HuH-7 (cell line): Measurements from ENCODE around the gene SNAP23.
"Not testable (repeated sequence)": the region's sequence is repeated elsewhere in the genome, so short reads cannot be mapped to it uniquely, and the experiment has no call there.

Experiments used
- DNase-seq: peaks from one replicate; pipeline ENCODE4 v3.0.0; 2011; ENCODE audit warnings: low spot score

Gene SNAP23

DNA sequence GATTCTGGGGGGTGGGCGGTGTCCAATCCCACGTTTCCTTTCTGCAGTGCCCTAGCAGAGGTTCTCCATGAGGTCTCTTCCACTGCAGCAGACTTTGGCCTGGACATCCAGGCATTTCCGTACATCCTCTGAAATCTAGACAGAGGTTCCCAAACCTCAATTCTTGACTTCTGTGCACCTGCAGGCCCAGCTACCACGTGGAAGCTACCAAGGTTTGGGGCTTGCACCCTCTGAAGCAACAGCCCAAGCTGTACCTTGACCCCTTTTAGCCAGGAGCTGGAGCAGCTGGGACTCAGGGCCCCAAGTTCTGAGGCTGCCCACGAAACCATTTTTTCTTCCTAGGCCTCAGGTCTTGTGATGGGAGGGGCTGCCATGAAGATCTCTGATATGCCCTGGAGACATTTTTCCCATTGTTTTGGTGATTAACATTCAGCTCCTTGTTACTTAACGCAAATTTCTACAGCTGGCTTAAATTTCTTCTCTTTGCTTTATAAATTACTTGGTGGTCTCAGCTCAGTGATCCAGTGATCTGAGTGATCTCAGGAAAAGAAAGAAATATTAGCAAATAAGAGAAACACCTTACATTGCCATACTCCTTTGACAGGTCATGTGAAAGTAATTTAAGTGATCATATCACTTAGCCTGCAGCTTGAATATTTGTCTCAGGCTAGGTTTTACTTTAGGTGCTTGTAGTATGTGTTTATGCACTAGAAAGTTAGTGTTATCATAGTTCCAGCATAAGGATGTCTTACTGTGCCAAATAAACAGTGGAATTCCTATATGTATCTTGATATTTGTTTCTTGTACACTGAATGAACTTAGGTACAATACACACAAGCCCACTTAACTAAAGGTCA is 3.0 kb downstream of the SNAP23 start:
- DNase-seq = no peak

DNA sequence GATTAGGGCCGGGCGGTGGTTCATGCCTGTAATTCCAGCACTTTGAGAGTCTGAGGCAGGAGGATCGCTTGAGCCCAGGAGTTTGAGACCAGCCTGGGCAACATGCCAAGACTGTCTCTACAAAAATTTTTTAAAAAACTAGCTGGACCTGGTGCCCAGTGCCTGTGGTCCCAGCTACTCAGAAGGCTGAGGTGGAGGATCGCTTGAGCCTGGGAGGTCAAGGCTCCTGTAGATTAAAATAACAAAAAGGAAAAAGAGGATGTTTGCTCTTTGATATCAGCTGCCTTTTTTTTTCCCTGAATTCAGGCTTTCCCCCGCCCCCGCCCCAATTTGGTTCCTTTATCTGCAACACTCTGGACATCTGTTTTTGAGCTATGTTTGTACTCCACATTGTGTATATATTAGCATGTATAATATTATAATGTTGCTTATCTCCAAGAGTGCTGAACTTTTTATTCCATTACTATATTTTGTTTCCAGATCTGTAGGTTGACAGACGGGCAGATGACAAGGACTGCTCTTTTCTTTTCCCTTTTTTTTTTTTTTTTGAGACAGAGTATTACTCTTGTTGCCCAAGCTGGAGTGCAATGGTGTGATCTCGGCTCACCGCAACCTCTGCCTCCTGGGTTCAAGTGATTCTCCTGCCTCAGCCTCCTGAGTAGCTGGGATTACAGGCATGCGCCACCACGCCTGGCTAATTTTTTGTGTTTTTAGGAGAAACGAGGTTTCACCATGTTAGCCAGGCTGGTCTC is 4.6 kb downstream of the SNAP23 start:
- DNase-seq = no peak

DNA sequence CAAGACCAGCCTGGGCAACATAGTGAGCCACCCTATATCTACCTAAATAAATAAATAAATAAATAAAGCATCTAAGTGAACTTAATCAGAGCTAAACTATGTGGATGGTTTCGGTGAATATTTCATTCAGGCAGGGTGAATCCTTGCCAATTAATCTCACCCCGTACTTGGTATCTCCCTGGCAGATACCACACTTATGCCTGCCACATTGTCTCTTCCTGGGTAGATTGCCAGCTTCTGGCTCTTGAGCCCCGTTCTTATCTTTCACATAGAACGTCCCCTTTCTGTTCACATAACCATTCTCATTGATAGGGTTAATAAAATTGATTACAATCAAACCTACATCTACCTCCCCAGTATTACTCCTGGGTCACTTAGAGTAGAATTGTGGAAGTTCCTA is 7.0 kb downstream of the SNAP23 start:
- no peak for DNase-seq

DNA sequence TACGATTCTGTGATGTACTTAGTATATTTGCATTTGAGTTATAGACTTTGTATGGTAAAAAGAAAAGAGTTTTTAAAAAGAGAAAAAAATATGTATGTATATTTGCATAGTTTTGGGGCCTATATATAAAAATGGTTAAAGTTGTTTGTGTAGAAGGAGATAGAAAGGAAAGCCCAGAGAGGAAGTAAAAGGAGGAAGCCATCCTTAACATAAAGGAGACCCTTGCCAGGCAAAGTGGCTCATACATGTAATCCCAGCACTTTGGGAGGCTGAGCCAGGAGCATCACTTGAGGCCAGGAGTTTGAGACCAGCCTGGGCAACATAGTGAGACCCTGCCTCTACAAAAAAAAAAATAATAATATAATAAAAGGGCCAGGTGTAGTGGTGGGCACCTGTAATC is 8.4 kb downstream of the SNAP23 start:
- DNase-seq = no peak

DNA sequence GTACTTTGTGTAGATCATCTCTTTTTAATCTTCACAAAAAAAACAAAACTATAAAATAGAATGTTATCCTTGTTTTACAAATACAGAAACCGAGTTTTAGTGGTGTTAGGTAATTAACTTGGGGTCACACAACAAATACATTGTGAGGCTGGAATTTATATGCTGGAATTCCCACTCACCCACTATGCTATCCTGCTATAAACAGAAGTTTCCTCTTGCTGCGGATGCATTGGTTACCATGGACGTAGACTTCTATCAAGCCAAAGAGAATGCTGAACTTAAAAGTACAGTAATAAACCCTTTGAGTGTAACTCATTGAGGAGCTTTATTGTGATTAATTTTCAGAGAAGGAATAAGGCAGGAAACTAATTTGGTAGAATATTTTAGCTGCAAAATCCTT is 9.2 kb downstream of the SNAP23 start:
- DNase-seq = no peak

- DNase-seq = no peak
These were observed 12.1 kb downstream of the SNAP23 start for GRCh38 chr15:42507514-42507913.

DNA sequence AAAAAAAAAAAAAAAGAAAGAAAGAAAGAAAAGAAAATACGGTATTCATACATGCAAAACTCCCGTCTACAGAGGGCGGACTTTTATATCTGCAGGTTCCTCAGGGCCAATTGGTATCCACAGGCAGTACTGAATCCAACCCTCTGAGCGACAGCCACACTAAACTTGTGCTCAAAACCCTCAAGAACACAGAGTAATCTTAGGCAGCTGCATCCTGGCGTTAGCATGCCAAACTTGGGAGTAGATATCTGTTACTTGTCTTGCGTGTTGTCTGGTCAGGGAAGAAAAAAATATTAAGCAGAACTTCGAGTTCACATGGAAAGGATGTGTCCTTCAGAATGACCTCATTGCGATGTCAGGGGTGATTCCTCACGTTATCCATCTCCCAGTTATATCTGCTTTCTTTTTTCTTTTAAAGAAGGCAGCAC is 12.8 kb downstream of the SNAP23 start:
- DNase-seq = no peak

DNA sequence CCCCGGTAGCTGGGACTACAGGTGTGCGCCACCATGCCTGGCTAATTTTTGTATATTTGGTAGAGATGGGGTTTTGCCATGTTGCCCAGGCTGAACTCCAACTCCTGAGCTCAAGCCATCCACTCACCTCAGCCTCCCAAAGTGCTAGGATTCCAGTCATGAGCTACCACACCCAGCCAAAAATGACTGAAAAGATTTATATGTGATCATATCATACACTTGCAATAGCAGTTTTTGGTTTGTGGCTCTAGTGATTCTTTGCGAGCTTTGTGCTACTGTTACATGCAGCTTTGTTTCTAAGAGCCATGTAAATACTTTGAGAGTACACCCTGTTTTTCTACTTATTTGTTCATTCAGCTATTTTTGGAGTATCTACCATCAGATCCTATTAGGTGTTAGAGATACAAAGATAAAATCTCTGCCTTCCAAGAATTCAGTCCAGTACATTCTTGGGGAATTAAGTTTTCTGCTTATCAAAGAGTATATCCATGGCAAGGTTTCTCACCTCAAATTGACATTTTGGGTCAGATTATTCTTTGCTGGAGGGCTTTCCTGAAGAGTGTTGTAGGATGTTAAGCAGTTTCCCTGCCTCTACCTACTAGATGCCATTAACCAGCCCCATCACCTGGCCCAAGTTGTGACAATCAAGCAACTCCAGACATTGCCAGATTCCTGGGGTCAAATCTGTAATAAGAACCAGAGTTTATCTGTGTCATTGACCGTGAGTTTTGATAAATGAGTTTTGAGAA is 15.0 kb downstream of the SNAP23 start:
- no peak for DNase-seq

- DNase-seq = no peak
These were observed 15.6 kb downstream of the SNAP23 start for GRCh38 chr15:42511007-42511391.

GRCh38 chr15:42523331-42523730 is 27.9 kb downstream of the SNAP23 start:
- no peak for DNase-seq

DNA sequence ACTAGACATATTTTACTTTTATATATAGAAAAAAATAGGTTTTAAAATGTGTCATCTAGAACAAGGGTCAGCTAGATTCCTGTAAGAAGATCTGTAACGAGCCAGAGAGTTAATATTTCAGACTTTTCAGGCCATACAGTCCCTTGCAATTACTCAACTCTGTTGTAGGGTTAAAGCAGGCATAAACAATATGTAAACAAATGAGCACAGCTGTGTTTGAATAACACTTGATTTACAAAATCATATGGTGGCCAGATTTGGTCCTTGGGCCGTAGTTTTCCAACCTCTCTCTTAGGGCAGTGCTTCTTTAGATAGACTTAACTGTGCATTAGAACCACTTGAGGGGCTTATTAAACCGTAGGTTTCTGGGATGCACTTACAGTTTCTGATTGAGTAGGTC is 33.5 kb downstream of the SNAP23 start:
- DNase-seq = no peak

DNA sequence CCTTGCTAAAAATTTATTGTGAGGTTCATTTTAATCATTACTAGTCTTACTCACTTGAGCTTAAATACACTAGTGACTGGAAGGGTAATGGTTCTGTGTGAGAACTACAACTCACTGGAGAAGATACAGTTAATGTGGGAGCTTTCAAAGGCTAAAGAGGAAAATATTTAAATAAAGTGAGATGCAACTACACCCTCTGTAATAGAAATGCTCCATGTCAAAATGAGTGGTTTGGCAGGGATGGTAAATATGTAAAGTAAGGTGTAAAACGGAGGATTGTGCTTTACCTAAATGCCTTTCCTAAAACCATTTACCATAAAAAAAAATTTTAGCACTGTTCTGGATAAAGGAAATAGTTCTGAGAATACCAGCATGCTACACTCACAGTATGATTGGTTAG is 37.8 kb downstream of the SNAP23 start:
- no peak for DNase-seq

- DNase-seq = no peak
These were observed 49.6 kb downstream of the SNAP23 start for GRCh38 chr15:42544853-42545629.

DNA sequence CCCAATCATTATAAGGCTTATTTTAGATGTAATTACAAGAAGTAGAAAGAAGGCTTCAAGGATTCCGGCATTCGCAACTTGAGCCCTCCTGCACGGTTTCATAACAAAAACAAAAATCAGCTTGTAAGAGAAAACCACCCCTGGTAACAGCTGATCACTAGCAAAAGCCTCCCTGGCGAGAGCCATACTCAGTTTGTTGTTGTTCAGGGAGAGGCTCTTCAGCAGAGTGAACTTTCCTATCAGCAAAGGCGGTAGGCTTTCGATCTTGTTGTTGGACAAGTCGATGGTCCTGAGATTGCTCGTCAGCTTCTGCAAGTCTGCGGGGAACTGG is 52.4 kb downstream of the SNAP23 start:
- DNase-seq = peak; percentile 28

GRCh38 chr15:42548249-42549031 is 53.0 kb downstream of the SNAP23 start, which contains the start of the genes HAUS2 and LRRC57:
Gene HAUS2 (plus strand): TSS chr15:42548838. CDS start chr15:42548873, 35 bp downstream.
Gene LRRC57 (minus strand): TSS chr15:42548793. CDS start chr15:42548434, 359 bp downstream.
- peak; percentile 84 for DNase-seq

- peak; percentile 4 for DNase-seq
These were observed 53.6 kb downstream of the SNAP23 start for GRCh38 chr15:42549032-42549491.

- no peak for DNase-seq
These were observed 54.4 kb downstream of the SNAP23 start for GRCh38 chr15:42549741-42550392.

- DNase-seq = no peak
These were observed 58.1 kb downstream of the SNAP23 start for GRCh38 chr15:42553554-42553953.

DNA sequence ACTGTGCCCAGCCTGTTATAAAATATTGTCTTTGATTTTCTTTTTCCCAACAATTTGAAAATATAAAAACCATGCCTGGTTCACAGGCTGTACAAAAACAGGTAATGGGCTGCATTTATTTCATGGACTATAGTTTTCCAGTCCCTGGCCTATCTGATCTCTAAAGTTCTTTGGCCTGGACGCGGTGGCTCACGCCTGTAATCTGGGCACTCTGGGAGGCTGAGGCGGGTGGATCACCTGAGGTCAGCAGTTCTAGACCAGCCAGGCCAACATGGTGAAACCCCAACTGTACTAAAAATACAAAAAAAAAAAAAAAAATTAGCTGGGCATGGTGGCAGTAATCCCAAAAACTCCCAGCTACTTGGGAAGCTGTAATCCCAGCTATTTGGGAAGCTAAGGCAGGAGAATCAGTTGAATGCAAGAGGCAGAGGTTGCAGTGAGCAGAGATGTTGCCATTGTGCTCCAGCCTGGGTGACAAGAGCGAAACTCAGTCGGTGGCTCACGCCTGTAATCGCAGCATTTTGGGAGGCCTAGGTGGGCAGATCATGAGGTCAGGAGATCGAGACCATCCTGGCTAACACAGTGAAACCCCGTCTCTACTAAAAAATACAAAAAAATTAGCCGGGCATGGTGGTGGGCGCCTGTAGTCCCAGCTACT is 61.2 kb downstream of the SNAP23 start:
- DNase-seq = not testable (repeated sequence)

DNA sequence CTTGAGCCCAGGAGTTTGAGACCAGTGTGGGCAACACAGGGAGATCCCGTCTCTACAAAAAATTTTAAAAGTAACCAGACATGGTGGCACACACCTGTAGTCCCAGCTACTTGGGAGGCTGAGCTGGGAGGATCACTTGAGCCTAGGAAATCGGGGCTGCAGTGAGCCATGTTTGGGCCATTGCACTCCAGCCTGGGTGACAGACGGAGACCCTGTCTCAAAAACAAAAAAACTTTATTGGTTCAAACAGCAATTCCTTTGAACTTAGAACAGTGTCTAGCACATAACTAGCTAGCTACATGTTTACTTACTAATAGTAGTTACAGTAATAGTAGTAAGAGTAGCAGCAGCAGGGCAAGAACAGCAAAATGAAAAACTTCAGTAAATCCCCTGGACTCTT is 63.3 kb downstream of the SNAP23 start:
- DNase-seq = no peak
